ENCODE measurements around the gene SLC9A1.
"Not testable (repeated sequence)": the region's sequence is repeated elsewhere in the genome, so short reads cannot be mapped to it uniquely, and the experiment has no call there.

Gene SLC9A1

GRCh38 chr1:27135541-27136235, 19.2 kb downstream of the SLC9A1 start:
- in situ Hi-C loops (cut with MboI; ENCODE audit: low sequenced_read_pairs), result no loop called here

- in situ Hi-C loops (cut with MboI; ENCODE audit: low sequenced_read_pairs), result no loop called here
These were observed 20.9 kb downstream of the SLC9A1 start for GRCh38 chr1:27133991-27134390.

GRCh38 chr1:27133158-27133557, 21.8 kb downstream of the SLC9A1 start:
- in situ Hi-C loops (cut with MboI; ENCODE audit: low sequenced_read_pairs), result no loop called here

- in situ Hi-C loops (cut with MboI; ENCODE audit: low sequenced_read_pairs), result no loop called here
These were observed 22.3 kb downstream of the SLC9A1 start for GRCh38 chr1:27132624-27133023.

- in situ Hi-C loops (cut with MboI; ENCODE audit: low sequenced_read_pairs), result no loop called here
These were observed 22.8 kb downstream of the SLC9A1 start for GRCh38 chr1:27132147-27132546.

- in situ Hi-C loops (cut with MboI; ENCODE audit: low sequenced_read_pairs), result no loop called here
These were observed 24.1 kb downstream of the SLC9A1 start for GRCh38 chr1:27130798-27131197.

- in situ Hi-C loops (cut with MboI; ENCODE audit: low sequenced_read_pairs), result no loop called here
These were observed 25.7 kb downstream of the SLC9A1 start for GRCh38 chr1:27129225-27129624.

GRCh38 chr1:27127419-27127818, 27.5 kb downstream of the SLC9A1 start:
- in situ Hi-C loops (cut with MboI; ENCODE audit: low sequenced_read_pairs), result no loop called here

GRCh38 chr1:27126391-27126790, 28.5 kb downstream of the SLC9A1 start:
- in situ Hi-C loops (cut with MboI; ENCODE audit: low sequenced_read_pairs), result no loop called here

- in situ Hi-C loops (cut with MboI; ENCODE audit: low sequenced_read_pairs), result not testable (repeated sequence)
These were observed 29.8 kb downstream of the SLC9A1 start for GRCh38 chr1:27125125-27125524.

GRCh38 chr1:27124405-27124804, 30.5 kb downstream of the SLC9A1 start:
- in situ Hi-C loops (cut with MboI; ENCODE audit: low sequenced_read_pairs), result no loop called here

GRCh38 chr1:27122652-27123051, 32.3 kb downstream of the SLC9A1 start:
- in situ Hi-C loops (cut with MboI; ENCODE audit: low sequenced_read_pairs), result no loop called here

- in situ Hi-C loops (cut with MboI; ENCODE audit: low sequenced_read_pairs), result no loop called here
These were observed 34.1 kb downstream of the SLC9A1 start for GRCh38 chr1:27120854-27121253.

- in situ Hi-C loops (cut with MboI; ENCODE audit: low sequenced_read_pairs), result no loop called here
These were observed 36.6 kb downstream of the SLC9A1 start for GRCh38 chr1:27118440-27118689.

GRCh38 chr1:27117733-27118439, 37.0 kb downstream of the SLC9A1 start:
- in situ Hi-C loops (cut with MboI; ENCODE audit: low sequenced_read_pairs), result no loop called here

GRCh38 chr1:27116697-27117096, 38.2 kb downstream of the SLC9A1 start:
- in situ Hi-C loops (cut with MboI; ENCODE audit: low sequenced_read_pairs), result no loop called here

GRCh38 chr1:27116232-27116631, 38.7 kb downstream of the SLC9A1 start:
- in situ Hi-C loops (cut with MboI; ENCODE audit: low sequenced_read_pairs), result no loop called here

GRCh38 chr1:27114546-27114945, 40.4 kb downstream of the SLC9A1 start:
- in situ Hi-C loops (cut with MboI; ENCODE audit: low sequenced_read_pairs), result no loop called here

- in situ Hi-C loops (cut with MboI; ENCODE audit: low sequenced_read_pairs), result no loop called here
These were observed 41.1 kb downstream of the SLC9A1 start for GRCh38 chr1:27113861-27114260.

- in situ Hi-C loops (cut with MboI; ENCODE audit: low sequenced_read_pairs), result no loop called here
These were observed 43.0 kb downstream of the SLC9A1 start for GRCh38 chr1:27111626-27112573.

- in situ Hi-C loops (cut with MboI; ENCODE audit: low sequenced_read_pairs), result loop anchor here (10.0 kb wide), 1 partner anchor 176 kb away; no protein-coding TSS in a partner anchor
These were observed 45.7 kb downstream of the SLC9A1 start for GRCh38 chr1:27109103-27109822.
